SK-N-SH treated with all-trans-retinoic acid at 6 μM for 48 hours (cell line): ENCODE data around the gene ZNF569.

Experiments used
- ATAC-seq: fragments of 200-7000 bp; cut with Tn5 transposase; 3 replicates; pipeline ENCODE4 v1.9.1; 2020; ENCODE audit warnings: mild to moderate bottlenecking, moderate library complexity
- BACH2 ChIP-seq: fragments of 250-450 bp; sonication (Bioruptor Pico); IDR thresholded peaks from 2 replicates; pipeline ENCODE4 v1.9.0; 2021; ENCODE audit warnings: mild to moderate bottlenecking, borderline replicate concordance
- CREB5 ChIP-seq: fragments of 250-450 bp; sonication (Bioruptor Pico); IDR thresholded peaks from 2 replicates; pipeline ENCODE4 v1.5.1; 2020; ENCODE audit warnings: low read depth, mild to moderate bottlenecking, moderate library complexity
- CSDC2 ChIP-seq: fragments of 250-450 bp; sonication (Bioruptor Pico); IDR thresholded peaks from 2 replicates; pipeline ENCODE4 v1.5.0; 2020; ENCODE audit warnings: mild to moderate bottlenecking, moderate library complexity
- ESRRG ChIP-seq: fragments of 250-450 bp; sonication (Bioruptor Pico); IDR thresholded peaks from 2 replicates; pipeline ENCODE4 v1.6.1; 2021; ENCODE audit warnings: mild to moderate bottlenecking
- ISL1 ChIP-seq: fragments of 250-450 bp; sonication (Bioruptor Pico); IDR thresholded peaks from 2 replicates; pipeline ENCODE4 v2.1.2; 2022; ENCODE audit warnings: mild to moderate bottlenecking, moderate library complexity
- OSR1 ChIP-seq: fragments of 250-450 bp; sonication (Bioruptor Pico); IDR thresholded peaks from 2 replicates; pipeline ENCODE4 v1.8.0; 2022; ENCODE audit warnings: moderate library complexity, mild to moderate bottlenecking, inconsistent platforms
- PATZ1 ChIP-seq: fragments of 250-450 bp; sonication (Bioruptor Pico); IDR thresholded peaks from 2 replicates; pipeline ENCODE4 v1.8.0; 2020; ENCODE audit warnings: mild to moderate bottlenecking, moderate library complexity, borderline replicate concordance
- POU6F1 ChIP-seq: fragments of 250-450 bp; sonication (Bioruptor Pico); IDR thresholded peaks from 2 replicates; pipeline ENCODE4 v1.8.0; 2021; ENCODE audit warnings: low read depth, mild to moderate bottlenecking, moderate library complexity, borderline replicate concordance
- PPARA ChIP-seq: fragments of 250-450 bp; sonication (Bioruptor Pico); IDR thresholded peaks from 2 replicates; pipeline ENCODE4 v1.5.0; 2020; ENCODE audit warnings: mild to moderate bottlenecking, borderline replicate concordance
- RARB ChIP-seq: fragments of 250-450 bp; sonication (Bioruptor Pico); IDR thresholded peaks from 2 replicates; pipeline ENCODE4 v1.8.0; 2021; ENCODE audit warnings: mild to moderate bottlenecking, moderate library complexity
- SNAI2 ChIP-seq: fragments of 250-450 bp; sonication (Bioruptor Pico); IDR thresholded peaks from 2 replicates; pipeline ENCODE4 v1.5.0; 2020; ENCODE audit warnings: mild to moderate bottlenecking, moderate library complexity
- TCF4 ChIP-seq: fragments of 250-450 bp; sonication (Bioruptor Pico); IDR thresholded peaks from 2 replicates; pipeline ENCODE4 v1.8.0; 2021; ENCODE audit warnings: mild to moderate bottlenecking, moderate library complexity, borderline replicate concordance
- TOX ChIP-seq: fragments of 250-450 bp; sonication (Bioruptor Pico); IDR thresholded peaks from 2 replicates; pipeline ENCODE4 v1.8.0; 2021; ENCODE audit warnings: mild to moderate bottlenecking, moderate library complexity, borderline replicate concordance
- ZC3H10 ChIP-seq: fragments of 250-450 bp; sonication (Bioruptor Pico); IDR thresholded peaks from 2 replicates; pipeline ENCODE4 v1.5.1; 2021; ENCODE audit warnings: mild to moderate bottlenecking, moderate library complexity
- ZFP3 ChIP-seq: fragments of 250-450 bp; sonication (Bioruptor Pico); IDR thresholded peaks from 2 replicates; pipeline ENCODE4 v1.5.0; 2020; ENCODE audit warnings: mild to moderate bottlenecking, moderate library complexity
- ZFP30 ChIP-seq: fragments of 450-650 bp; formaldehyde crosslinking; IDR thresholded peaks from 2 replicates; pipeline ENCODE4 v1.5.0; 2022; ENCODE audit warnings: mild to moderate bottlenecking, moderate library complexity
- ZNF565 ChIP-seq: fragments of 450-650 bp; formaldehyde crosslinking; conservative IDR thresholded peaks from 2 replicates; pipeline ENCODE4 v1.5.0; 2020; ENCODE audit warnings: low read depth, mild to moderate bottlenecking, moderate library complexity
- ZNF70 ChIP-seq: fragments of 450-650 bp; formaldehyde crosslinking; IDR thresholded peaks from 2 replicates; pipeline ENCODE4 v1.5.0; 2020; ENCODE audit warnings: mild to moderate bottlenecking, moderate library complexity
- ZNF8 ChIP-seq: fragments of 450-650 bp; formaldehyde crosslinking; IDR thresholded peaks from 2 replicates; pipeline ENCODE4 v1.5.0; 2020; ENCODE audit warnings: mild to moderate bottlenecking, moderate library complexity

The ZNF569 gene

DNA sequence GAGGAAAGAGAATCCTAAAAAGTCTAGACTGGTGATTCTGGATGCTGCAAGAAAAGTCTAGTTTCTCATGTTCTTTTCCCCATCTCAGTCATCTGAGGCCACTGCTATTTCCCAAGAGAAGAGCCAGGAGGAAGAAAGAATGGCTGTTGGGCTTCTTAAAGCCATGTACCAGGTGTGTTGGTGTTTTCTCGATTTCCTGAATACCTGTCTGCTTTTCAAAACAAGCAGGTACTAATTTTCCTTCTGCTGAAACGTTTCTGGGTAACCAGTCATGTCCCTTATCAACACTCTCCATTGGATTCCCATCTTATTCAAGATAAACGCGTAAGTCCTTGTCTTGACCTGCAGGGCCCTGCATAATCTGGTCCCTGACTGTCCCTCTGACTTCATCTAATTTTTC, 3.0 kb upstream of the ZNF569 start (continued):
- TF ChIP-seq POU6F1 (CRISPR knock-in tag) (no peak), ZNF565 (CRISPR knock-in tag) (no peak)

- ATAC-seq = peak; percentile 82
- TF ChIP-seq ZC3H10 (CRISPR knock-in tag) = no peak
- TF ChIP-seq ZNF8 (CRISPR knock-in tag) = peak; percentile 41; the same call in 1 of the 2 replicates
- no peak for TF ChIP-seq POU6F1 (CRISPR knock-in tag)
- no peak for TF ChIP-seq CREB5
- no peak for TF ChIP-seq ZNF70 (CRISPR knock-in tag)
- no peak for TF ChIP-seq ISL1 (CRISPR knock-in tag)
- no peak for TF ChIP-seq OSR1 (CRISPR knock-in tag)
These were observed 1.9 kb upstream of the ZNF569 start, which contains the start of gene ZNF570 for GRCh38 chr19:37468961-37469777. Gene ZNF570 (plus strand): TSS chr19:37469356. CDS start chr19:37470355, 999 bp downstream.

GRCh38 chr19:37467608-37468090, 405 bp upstream of the ZNF569 start:
- TF ChIP-seq PATZ1 = no peak
- no peak for TF ChIP-seq ZC3H10 (CRISPR knock-in tag)
- no peak for TF ChIP-seq POU6F1 (CRISPR knock-in tag)
- TF ChIP-seq ZFP3 (CRISPR knock-in tag) = no peak
- no peak for TF ChIP-seq ZFP30 (CRISPR knock-in tag)
- no peak for TF ChIP-seq TOX (CRISPR knock-in tag)
- TF ChIP-seq ZNF565 (CRISPR knock-in tag) = no peak
- TF ChIP-seq CREB5 = no peak
- TF ChIP-seq TCF4 (CRISPR knock-in tag) = no peak
- no peak for TF ChIP-seq CSDC2 (CRISPR knock-in tag)
- no peak for TF ChIP-seq ESRRG (CRISPR knock-in tag)
- no peak for TF ChIP-seq ISL1 (CRISPR knock-in tag)
- TF ChIP-seq OSR1 (CRISPR knock-in tag) = no peak
- TF ChIP-seq RARB = no peak
- TF ChIP-seq ZNF70 (CRISPR knock-in tag) = no peak
- no peak for ATAC-seq

DNA sequence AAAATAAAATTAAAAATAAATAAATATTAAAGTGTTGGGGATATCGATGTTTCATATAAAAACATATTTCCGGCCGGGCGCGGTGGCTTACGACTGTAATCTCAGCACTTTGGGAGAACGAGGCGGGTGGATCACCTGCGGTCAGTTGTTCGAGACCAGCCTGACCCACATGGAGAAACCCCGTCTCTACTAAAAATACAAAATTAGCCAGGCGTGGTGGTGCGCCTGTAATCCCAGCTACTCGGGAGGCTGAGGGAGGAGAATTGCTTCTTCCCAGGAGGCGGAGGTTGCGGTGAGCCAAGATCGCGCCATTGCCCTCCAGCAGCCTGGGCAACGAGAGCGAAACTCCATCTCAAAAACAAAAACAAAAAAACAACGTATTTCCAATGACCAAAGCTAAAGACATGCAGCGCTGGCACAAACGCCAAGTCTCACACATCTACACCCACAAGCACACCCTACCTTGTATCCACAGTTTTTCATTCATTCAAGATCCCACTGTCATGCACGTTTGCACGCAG, 907 bp downstream of the ZNF569 start:
- no peak for ATAC-seq
- TF ChIP-seq PPARA (CRISPR knock-in tag) (no peak), ISL1 (CRISPR knock-in tag) (no peak), POU6F1 (CRISPR knock-in tag) (no peak), ZFP3 (CRISPR knock-in tag) (no peak), BACH2 (CRISPR knock-in tag) (no peak), PATZ1 (no peak), SNAI2 (no peak), OSR1 (CRISPR knock-in tag) (no peak), ZC3H10 (CRISPR knock-in tag) (no peak)
